OCI-LY3 (cell line): ENCODE data around the gene GDF2.

Experiments used
- H2AFZ ChIP-seq: fragments of 200-600, 300-600 bp; shearing (Covaris generic); 2 replicates; pipeline ENCODE4 v1.6.0; 2014; ENCODE audit warnings: antibody characterized with exemption, low read depth, low read length
- H3K27ac ChIP-seq: fragments of 200-600, 300-600 bp; sonication (generic); 2 replicates; pipeline ENCODE4 v1.5.1; 2014; ENCODE audit warnings: mild to moderate bottlenecking, low read length, moderate library complexity, mixed read lengths
- H3K27me3 ChIP-seq: fragments of 200-600, 300-600 bp; sonication (generic); 2 replicates; pipeline ENCODE4 v1.6.1; 2014; ENCODE audit warnings: low read depth, low read length, mixed read lengths
- H3K36me3 ChIP-seq: fragments of 200-600, 300-600 bp; sonication (generic); replicated peaks from 2 replicates; pipeline ENCODE3; 2014; ENCODE audit warnings: low read depth, low read length, mixed read lengths
- H3K4me1 ChIP-seq: fragments of 300-600, 200-600 bp; sonication (generic); 2 replicates; pipeline ENCODE4 v1.6.1; 2014; ENCODE audit warnings: low read length, mixed read lengths
- H3K4me2 ChIP-seq: fragments of 200-600, 300-600 bp; sonication (generic); 2 replicates; pipeline ENCODE4 v1.6.1; 2014; ENCODE audit warnings: low read length, mixed read lengths
- H3K4me3 ChIP-seq: fragments of 300-600, 200-600 bp; sonication (generic); 2 replicates; pipeline ENCODE4 v1.5.1; 2014; ENCODE audit warnings: antibody characterized with exemption, mild to moderate bottlenecking, low read length, moderate library complexity
- H3K79me2 ChIP-seq: fragments of 300-600, 200-600 bp; shearing (Covaris generic); 2 replicates; pipeline ENCODE4 v1.6.1; 2014; ENCODE audit warnings: mild to moderate bottlenecking, low read length, mixed read lengths
- H3K9ac ChIP-seq: fragments of 300-600, 200-600 bp; shearing (Covaris generic); 2 replicates; pipeline ENCODE4 v1.6.0; 2014; ENCODE audit warnings: mild to moderate bottlenecking, low read length, moderate library complexity
- H3K9me3 ChIP-seq: fragments of 200-600, 300-600 bp; shearing (Covaris generic); 2 replicates; pipeline ENCODE4 v1.6.1; 2014; ENCODE audit warnings: low read length, mixed read lengths; ENCODE audit not compliant: insufficient read depth
- H4K20me1 ChIP-seq: fragments of 200-600, 300-600 bp; sonication (generic); 2 replicates; pipeline ENCODE4 v1.6.1; 2016; ENCODE audit warnings: low read length, mixed read lengths; ENCODE audit not compliant: insufficient read depth
- EZH2phosphoT487 ChIP-seq: fragments of 200-600 bp; shearing (Covaris generic); IDR thresholded peaks from 2 replicates; pipeline ENCODE4 v1.6.1; 2018; ENCODE audit warnings: antibody characterized with exemption, mixed run types, low read depth
- TF ChIP-seq, protein P1 (sequence below): fragments of 200-600, 300-600 bp; sonication (generic); IDR thresholded peaks from 2 replicates; pipeline ENCODE4 v1.5.1; 2014; ENCODE audit warnings: antibody characterized with exemption, low read length, low read depth

GDF2 gene

GRCh38 chr10:47359101-47359500 is 36.8 kb downstream of the GDF2 start:
- Histone ChIP-seq H3K79me2 (no peaks in the 10 kb centered on the region), H3K27me3 (no peaks in the 10 kb centered on the region), H3K36me3 (no peaks in the 10 kb centered on the region), H3K4me1 (no peaks in the 10 kb centered on the region), H3K4me3 (no peak overlapping the region), H3K9ac (no peak overlapping the region), H3K27ac (no peak overlapping the region), H3K9me3 (no peaks in the 10 kb centered on the region), H3K4me2 (no peak overlapping the region), H2AFZ (no peak overlapping the region), H4K20me1 (no peaks in the 10 kb centered on the region)
- TF ChIP-seq EZH2phosphoT487 = no peak
- TF ChIP-seq, protein P1, sequence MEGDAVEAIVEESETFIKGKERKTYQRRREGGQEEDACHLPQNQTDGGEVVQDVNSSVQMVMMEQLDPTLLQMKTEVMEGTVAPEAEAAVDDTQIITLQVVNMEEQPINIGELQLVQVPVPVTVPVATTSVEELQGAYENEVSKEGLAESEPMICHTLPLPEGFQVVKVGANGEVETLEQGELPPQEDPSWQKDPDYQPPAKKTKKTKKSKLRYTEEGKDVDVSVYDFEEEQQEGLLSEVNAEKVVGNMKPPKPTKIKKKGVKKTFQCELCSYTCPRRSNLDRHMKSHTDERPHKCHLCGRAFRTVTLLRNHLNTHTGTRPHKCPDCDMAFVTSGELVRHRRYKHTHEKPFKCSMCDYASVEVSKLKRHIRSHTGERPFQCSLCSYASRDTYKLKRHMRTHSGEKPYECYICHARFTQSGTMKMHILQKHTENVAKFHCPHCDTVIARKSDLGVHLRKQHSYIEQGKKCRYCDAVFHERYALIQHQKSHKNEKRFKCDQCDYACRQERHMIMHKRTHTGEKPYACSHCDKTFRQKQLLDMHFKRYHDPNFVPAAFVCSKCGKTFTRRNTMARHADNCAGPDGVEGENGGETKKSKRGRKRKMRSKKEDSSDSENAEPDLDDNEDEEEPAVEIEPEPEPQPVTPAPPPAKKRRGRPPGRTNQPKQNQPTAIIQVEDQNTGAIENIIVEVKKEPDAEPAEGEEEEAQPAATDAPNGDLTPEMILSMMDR = no peak

GRCh38 chr10:47359626-47360418 is 37.6 kb downstream of the GDF2 start:
- no peaks in the 10 kb centered on the region for H3K4me1 ChIP-seq
- H4K20me1 ChIP-seq = no peaks in the 10 kb centered on the region
- no peaks in the 10 kb centered on the region for H3K79me2 ChIP-seq
- H3K9ac ChIP-seq = no peak overlapping the region
- H3K9me3 ChIP-seq = no peaks in the 10 kb centered on the region
- H2AFZ ChIP-seq = no peak overlapping the region
- no peaks in the 10 kb centered on the region for H3K36me3 ChIP-seq
- TF ChIP-seq, protein P1 = no peak
- no peak for TF ChIP-seq EZH2phosphoT487
- no peak overlapping the region for H3K27ac ChIP-seq
- H3K27me3 ChIP-seq = no peaks in the 10 kb centered on the region
- H3K4me2 ChIP-seq = no peak overlapping the region
- no peak overlapping the region for H3K4me3 ChIP-seq

DNA sequence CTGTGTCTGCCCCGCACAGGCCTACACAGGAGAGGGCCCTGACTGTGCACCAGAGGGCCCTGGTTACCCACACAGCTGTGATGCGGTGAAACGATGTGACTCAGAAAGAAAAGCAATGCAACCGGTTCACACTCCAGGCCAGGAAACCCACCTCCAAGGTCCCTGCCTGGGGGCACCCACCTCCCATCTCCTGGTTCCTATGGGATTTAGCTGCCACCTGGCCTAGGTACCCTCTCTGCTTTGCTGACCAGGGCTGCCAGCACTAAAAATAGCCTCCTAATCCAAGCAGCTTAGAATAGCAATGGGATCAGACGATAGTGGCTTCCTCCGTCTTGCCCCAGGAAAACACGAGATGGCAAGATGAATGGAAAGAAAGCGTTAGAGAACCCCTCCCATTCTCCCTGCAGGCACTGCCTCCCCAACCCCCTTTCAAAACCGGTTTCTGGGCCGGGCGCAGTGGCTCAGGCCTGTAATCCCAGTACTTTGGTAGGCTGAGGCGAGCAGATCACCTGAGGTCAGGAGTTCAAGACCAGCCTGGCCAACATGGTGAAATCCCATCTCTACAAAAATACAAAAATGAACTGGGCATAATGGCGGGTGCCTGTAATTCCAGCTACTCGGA is 38.3 kb downstream of the GDF2 start:
- H3K36me3 ChIP-seq = no peaks in the 10 kb centered on the region
- H3K4me3 ChIP-seq = no peak overlapping the region
- no peak overlapping the region for H2AFZ ChIP-seq
- no peaks in the 10 kb centered on the region for H3K79me2 ChIP-seq
- H3K9me3 ChIP-seq = no peaks in the 10 kb centered on the region
- no peaks in the 10 kb centered on the region for H3K27me3 ChIP-seq
- H3K4me2 ChIP-seq = no peak overlapping the region
- no peak overlapping the region for H3K9ac ChIP-seq
- TF ChIP-seq, protein P1 = no peak
- TF ChIP-seq EZH2phosphoT487 = no peak
- no peaks in the 10 kb centered on the region for H4K20me1 ChIP-seq
- no peaks in the 10 kb centered on the region for H3K4me1 ChIP-seq
- H3K27ac ChIP-seq = no peak overlapping the region

- Histone ChIP-seq H3K27me3 (no peaks in the 10 kb centered on the region), H3K4me3 (no peak overlapping the region), H3K9ac (no peak overlapping the region), H4K20me1 (no peaks in the 10 kb centered on the region), H3K36me3 (no peaks in the 10 kb centered on the region), H3K27ac (no peak overlapping the region), H2AFZ (no peak overlapping the region), H3K4me2 (no peak overlapping the region), H3K4me1 (no peaks in the 10 kb centered on the region), H3K79me2 (no peaks in the 10 kb centered on the region), H3K9me3 (no peaks in the 10 kb centered on the region)
- TF ChIP-seq EZH2phosphoT487 = no peak
- TF ChIP-seq, protein P1 = peak; percentile 67
These were observed 39.0 kb downstream of the GDF2 start for GRCh38 chr10:47361293-47361692.
